Measurements from ENCODE around the gene SLC25A48. TPM values are rescaled to one million over a fixed set of nuclear protein-coding genes. Genes with fewer than 3 reads are reported as not detected.

The SLC25A48 gene
- total RNA-seq, 2 experiments from 2014 or later, result not detected

- no peaks in the 10 kb centered on the region for H3K9me3 Mint-ChIP-seq
These were observed 27.6 kb downstream of the SLC25A48 start for GRCh38 chr5:135862086-135862485.

DNA sequence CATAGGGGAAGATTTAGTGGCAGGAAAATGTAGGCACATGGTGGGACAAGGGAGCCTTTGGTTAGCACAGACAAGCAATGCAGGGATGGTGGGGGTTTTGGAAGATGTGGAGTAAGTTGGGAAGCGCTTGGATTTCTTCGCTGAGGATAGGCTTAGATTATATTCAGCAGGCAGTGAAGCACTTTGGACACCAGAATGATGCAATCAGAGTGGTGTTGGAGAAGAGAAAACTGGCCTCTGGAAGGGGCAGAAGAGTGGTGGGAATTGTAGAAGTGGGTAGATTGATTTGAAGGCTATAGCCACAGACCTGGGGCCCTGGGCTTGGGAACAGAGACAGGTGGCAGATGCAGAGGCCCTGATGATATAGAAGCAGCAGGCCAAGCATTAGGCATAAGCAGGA is 28.3 kb downstream of the SLC25A48 start:
- Mint-ChIP-seq H3K9me3 (no peaks in the 10 kb centered on the region), H3K27me3 (peaks cover 3% of the 10 kb centered on the region), H3K4me1 (no peaks in the 10 kb centered on the region), H3K4me3 (no peak overlapping the region), H3K27ac (no peak overlapping the region), H3K36me3 (no peaks in the 10 kb centered on the region)
- DNase-seq, result no peak

More at GRCh38 chr5:135862086-135862485, 27.6 kb downstream of the SLC25A48 start:
- Mint-ChIP-seq H3K36me3 (no peaks in the 10 kb centered on the region), H3K27me3 (peaks cover 3% of the 10 kb centered on the region), H3K4me3 (no peak overlapping the region), H3K27ac (no peak overlapping the region), H3K4me1 (no peaks in the 10 kb centered on the region)
- no peak for DNase-seq

DNA sequence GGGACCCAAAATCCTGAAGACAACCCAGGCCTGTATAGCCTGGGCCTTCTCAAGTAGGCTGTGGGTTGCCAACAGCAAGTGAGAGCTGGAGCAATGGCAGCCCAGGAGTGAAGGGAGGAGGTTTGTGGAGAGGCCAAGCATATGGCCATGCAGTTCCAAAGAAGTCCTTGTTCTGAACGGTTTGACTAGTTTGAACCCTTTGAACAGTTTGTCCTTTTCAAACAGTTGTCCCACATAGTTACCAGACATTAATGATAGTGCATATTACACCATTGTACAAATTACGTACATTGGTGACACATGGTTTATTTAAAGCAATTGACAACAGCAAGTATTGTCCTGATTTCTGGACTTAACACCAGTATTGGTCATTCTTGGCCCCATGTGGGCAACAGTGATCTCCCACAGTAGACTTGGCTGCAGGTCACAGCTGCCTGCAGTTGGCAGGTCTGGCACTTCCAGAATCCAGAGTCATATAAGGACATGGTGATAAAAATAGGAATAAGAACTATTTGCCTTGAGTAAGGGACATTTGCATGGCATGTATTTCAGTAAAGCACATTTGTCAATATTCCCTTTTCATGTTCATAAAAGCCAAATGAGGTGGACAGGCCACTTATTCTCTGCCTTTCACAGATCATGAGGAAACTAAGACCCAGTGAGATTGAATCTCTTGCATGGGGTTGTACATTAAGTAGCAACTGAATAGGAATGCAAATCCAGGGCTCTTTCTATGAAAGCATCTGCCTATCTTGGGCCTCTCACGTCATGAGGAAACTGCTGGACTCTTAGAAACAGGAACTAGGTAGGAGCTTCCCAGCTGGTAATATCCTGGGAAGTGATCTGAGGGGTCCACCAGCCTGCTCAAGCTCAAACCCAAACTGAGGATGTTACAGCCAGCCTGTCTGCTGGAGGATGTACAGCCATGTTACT is 30.3 kb downstream of the SLC25A48 start:
- no peaks in the 10 kb centered on the region for H3K9me3 Mint-ChIP-seq
- no peak overlapping the region for H3K27ac Mint-ChIP-seq

GRCh38 chr5:135866016-135866415 is 31.6 kb downstream of the SLC25A48 start:
- Mint-ChIP-seq H3K4me1 (no peaks in the 10 kb centered on the region), H3K27ac (no peak overlapping the region), H3K9me3 (no peaks in the 10 kb centered on the region), H3K36me3 (no peaks in the 10 kb centered on the region), H3K27me3 (no peaks in the 10 kb centered on the region), H3K4me3 (no peak overlapping the region)
- DNase-seq, result no peak

More for the DNA sequence above, 30.3 kb downstream of the SLC25A48 start:
- DNase-seq, result no peak
- Mint-ChIP-seq H3K4me1 (no peaks in the 10 kb centered on the region), H3K27me3 (no peaks in the 10 kb centered on the region), H3K36me3 (no peaks in the 10 kb centered on the region), H3K4me3 (no peak overlapping the region)

GRCh38 chr5:135867599-135867998 is 33.1 kb downstream of the SLC25A48 start:
- no peaks in the 10 kb centered on the region for H3K9me3 Mint-ChIP-seq
- H3K4me1 Mint-ChIP-seq, result no peaks in the 10 kb centered on the region
- DNase-seq, result no peak
- no peak overlapping the region for H3K27ac Mint-ChIP-seq
- H3K27me3 Mint-ChIP-seq, result no peaks in the 10 kb centered on the region
- no peak overlapping the region for H3K4me3 Mint-ChIP-seq
- H3K36me3 Mint-ChIP-seq, result no peaks in the 10 kb centered on the region

DNA sequence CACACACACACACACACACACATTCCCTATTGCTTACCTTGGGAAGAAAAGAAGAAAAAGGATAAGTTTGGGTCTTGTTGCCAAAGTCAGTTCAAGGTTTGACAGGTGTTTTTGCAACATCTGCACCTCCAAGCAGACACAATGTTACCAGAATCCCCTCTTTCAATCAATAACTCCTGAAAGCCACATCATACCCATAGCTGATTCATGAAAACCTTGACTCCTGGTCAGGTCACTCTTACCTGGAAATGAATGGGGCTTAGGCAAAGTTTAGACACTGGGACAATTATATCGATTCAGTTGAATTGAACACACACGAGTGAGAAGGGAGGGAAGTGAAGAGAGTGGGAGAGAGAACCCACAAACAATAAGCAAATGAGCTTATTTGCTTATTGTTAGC is 34.2 kb downstream of the SLC25A48 start:
- no peaks in the 10 kb centered on the region for H3K27me3 Mint-ChIP-seq
- H3K27ac Mint-ChIP-seq, result no peak overlapping the region
- H3K9me3 Mint-ChIP-seq, result no peaks in the 10 kb centered on the region
- no peak for DNase-seq
- no peaks in the 10 kb centered on the region for H3K36me3 Mint-ChIP-seq
- H3K4me1 Mint-ChIP-seq, result no peaks in the 10 kb centered on the region
- H3K4me3 Mint-ChIP-seq, result no peak overlapping the region

- Mint-ChIP-seq H3K27me3 (no peaks in the 10 kb centered on the region), H3K4me1 (no peaks in the 10 kb centered on the region), H3K36me3 (no peaks in the 10 kb centered on the region), H3K27ac (no peak overlapping the region), H3K4me3 (no peak overlapping the region), H3K9me3 (no peaks in the 10 kb centered on the region)
- DNase-seq, result no peak
These were observed 34.8 kb downstream of the SLC25A48 start for GRCh38 chr5:135869276-135869675.

GRCh38 chr5:135869935-135870334 is 35.5 kb downstream of the SLC25A48 start:
- no peaks in the 10 kb centered on the region for H3K9me3 Mint-ChIP-seq
- no peak for DNase-seq
- no peaks in the 10 kb centered on the region for H3K27me3 Mint-ChIP-seq
- no peak overlapping the region for H3K4me3 Mint-ChIP-seq
- H3K4me1 Mint-ChIP-seq, result no peaks in the 10 kb centered on the region
- no peak overlapping the region for H3K27ac Mint-ChIP-seq
- no peaks in the 10 kb centered on the region for H3K36me3 Mint-ChIP-seq

DNA sequence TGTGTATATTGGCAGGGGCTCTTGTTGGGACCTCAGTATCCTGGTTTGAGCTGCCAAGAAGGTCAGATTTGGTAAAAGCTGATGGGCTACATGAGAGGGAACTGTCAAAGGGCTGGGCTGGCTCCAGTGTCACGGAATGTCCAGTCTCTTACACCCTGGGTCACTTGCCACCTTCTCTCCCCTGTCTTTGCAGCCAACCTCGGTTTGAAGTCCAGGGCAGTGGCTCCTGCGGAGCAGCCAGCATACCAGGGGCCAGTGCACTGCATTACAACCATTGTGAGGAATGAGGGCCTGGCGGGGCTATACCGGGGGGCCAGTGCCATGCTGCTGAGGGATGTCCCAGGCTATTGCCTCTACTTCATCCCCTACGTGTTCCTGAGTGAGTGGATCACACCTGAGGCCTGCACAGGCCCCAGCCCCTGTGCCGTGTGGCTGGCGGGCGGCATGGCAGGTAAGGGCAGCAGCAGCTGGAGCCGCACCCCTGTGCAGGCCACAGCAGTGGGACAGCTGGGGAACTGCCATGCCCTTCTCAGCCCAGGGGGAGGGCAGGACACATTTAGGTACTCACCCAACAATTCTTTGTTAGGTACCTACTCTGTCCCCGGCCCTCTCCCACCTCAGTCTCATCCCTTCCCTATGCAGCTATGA is 36.9 kb downstream of the SLC25A48 start:
- Mint-ChIP-seq H3K4me3 (no peak overlapping the region), H3K4me1 (no peaks in the 10 kb centered on the region), H3K9me3 (no peaks in the 10 kb centered on the region), H3K36me3 (no peaks in the 10 kb centered on the region), H3K27ac (no peak overlapping the region), H3K27me3 (no peaks in the 10 kb centered on the region)
- DNase-seq, result no peak

DNA sequence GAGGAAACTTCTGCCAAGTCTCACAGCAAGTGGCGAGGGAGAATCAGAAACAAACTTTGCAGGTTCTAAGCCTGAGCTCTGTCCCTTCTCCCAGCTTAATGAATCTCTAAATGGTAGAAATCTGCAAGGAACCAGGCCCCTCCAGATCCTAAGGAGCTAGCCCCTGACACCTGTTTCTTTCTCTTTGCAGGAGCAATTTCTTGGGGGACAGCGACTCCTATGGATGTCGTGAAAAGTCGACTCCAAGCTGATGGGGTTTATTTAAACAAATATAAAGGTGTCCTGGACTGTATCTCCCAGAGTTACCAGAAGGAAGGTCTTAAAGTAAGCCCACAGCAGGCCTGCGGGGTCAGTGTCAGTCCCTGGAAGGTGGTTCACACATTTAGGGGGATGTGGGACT is 39.4 kb downstream of the SLC25A48 start:
- no peaks in the 10 kb centered on the region for H3K36me3 Mint-ChIP-seq
- no peaks in the 10 kb centered on the region for H3K27me3 Mint-ChIP-seq
- H3K9me3 Mint-ChIP-seq, result no peaks in the 10 kb centered on the region
- DNase-seq, result no peak
- no peak overlapping the region for H3K27ac Mint-ChIP-seq
- no peak overlapping the region for H3K4me3 Mint-ChIP-seq
- H3K4me1 Mint-ChIP-seq, result no peaks in the 10 kb centered on the region

- H3K4me1 Mint-ChIP-seq, result no peaks in the 10 kb centered on the region
- no peaks in the 10 kb centered on the region for H3K9me3 Mint-ChIP-seq
- DNase-seq, result no peak
- H3K36me3 Mint-ChIP-seq, result no peaks in the 10 kb centered on the region
- H3K27ac Mint-ChIP-seq, result no peak overlapping the region
- no peaks in the 10 kb centered on the region for H3K27me3 Mint-ChIP-seq
- H3K4me3 Mint-ChIP-seq, result no peak overlapping the region
These were observed 40.0 kb downstream of the SLC25A48 start for GRCh38 chr5:135874461-135874860.

- H3K4me1 Mint-ChIP-seq, result no peaks in the 10 kb centered on the region
- no peak for DNase-seq
- H3K27ac Mint-ChIP-seq, result no peak overlapping the region
- no peaks in the 10 kb centered on the region for H3K36me3 Mint-ChIP-seq
- no peaks in the 10 kb centered on the region for H3K9me3 Mint-ChIP-seq
- peaks cover 3% of the 10 kb centered on the region for H3K27me3 Mint-ChIP-seq
- H3K4me3 Mint-ChIP-seq, result no peak overlapping the region
These were observed 41.1 kb downstream of the SLC25A48 start for GRCh38 chr5:135875567-135875966.

GRCh38 chr5:135876146-135876545 is 41.7 kb downstream of the SLC25A48 start:
- H3K4me1 Mint-ChIP-seq, result no peaks in the 10 kb centered on the region
- DNase-seq, result no peak
- no peaks in the 10 kb centered on the region for H3K9me3 Mint-ChIP-seq
- no peak overlapping the region for H3K27ac Mint-ChIP-seq
- no peak overlapping the region for H3K4me3 Mint-ChIP-seq
- no peaks in the 10 kb centered on the region for H3K36me3 Mint-ChIP-seq
- peaks cover 3% of the 10 kb centered on the region for H3K27me3 Mint-ChIP-seq

DNA sequence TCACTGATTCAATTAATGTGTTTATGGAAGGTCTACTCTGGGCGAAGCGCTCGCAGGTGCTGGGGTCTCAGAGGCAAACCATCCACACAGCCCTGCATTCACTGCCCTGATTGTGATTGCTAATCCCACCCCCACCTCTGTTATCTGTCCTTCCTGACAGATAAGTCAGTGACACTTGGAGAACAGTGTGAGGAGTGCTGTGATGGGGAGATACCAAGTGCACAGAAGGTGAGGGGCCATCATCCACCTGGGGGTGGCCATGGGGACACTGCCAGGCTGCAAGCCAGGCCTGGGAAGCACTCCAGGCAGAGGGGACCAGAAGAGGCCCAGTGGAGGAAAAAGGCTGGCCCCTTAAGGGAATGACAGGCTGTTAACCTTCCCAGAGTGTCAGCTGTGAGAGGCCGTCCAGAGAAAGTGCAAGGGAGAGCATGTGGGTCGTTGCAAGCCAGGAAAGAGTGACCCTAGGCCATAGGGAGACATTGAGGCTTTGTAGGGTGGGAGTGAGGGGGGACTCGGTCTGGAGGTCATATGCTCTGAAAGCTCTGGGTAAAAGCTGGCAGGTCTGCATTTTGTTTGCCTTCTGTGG is 43.2 kb downstream of the SLC25A48 start:
- Mint-ChIP-seq H3K4me3 (no peak overlapping the region), H3K36me3 (no peaks in the 10 kb centered on the region), H3K27me3 (peaks cover 4% of the 10 kb centered on the region), H3K9me3 (no peaks in the 10 kb centered on the region), H3K4me1 (no peaks in the 10 kb centered on the region), H3K27ac (no peak overlapping the region)
- no peak for DNase-seq

- Mint-ChIP-seq H3K27ac (no peak overlapping the region), H3K4me3 (no peak overlapping the region)
These were observed 43.7 kb downstream of the SLC25A48 start for GRCh38 chr5:135878156-135878620.

More at GRCh38 chr5:135878156-135878620, 43.7 kb downstream of the SLC25A48 start:
- H3K4me1 Mint-ChIP-seq, result no peaks in the 10 kb centered on the region
- no peaks in the 10 kb centered on the region for H3K36me3 Mint-ChIP-seq
- no peaks in the 10 kb centered on the region for H3K9me3 Mint-ChIP-seq
- DNase-seq, result no peak
- H3K27me3 Mint-ChIP-seq, result peaks cover 9% of the 10 kb centered on the region

Measured in activated naive CD8-positive, alpha-beta T cell treated with anti-CD3 and anti-CD28 coated beads for 36 hours (primary cell).